Keratinocyte (primary cell): ENCODE results near the gene LMOD2.

ENCODE experiments used
- EZH2 ChIP-seq: IDR thresholded peaks from one replicate; pipeline ENCODE4 v1.6.1; 2012; ENCODE audit warnings: inconsistent platforms, mild to moderate bottlenecking, low read length, moderate library complexity
- TF ChIP-seq, protein P1 (sequence below), 3 experiments: IDR thresholded peaks in 1 of 3; conservative IDR thresholded peaks in 1 of 3; optimal IDR thresholded peaks in 1 of 3; 2 replicates in 2 of 3; 3 replicates in 1 of 3; pipeline versions ENCODE3 to v1.5.1; 2011; ENCODE audit warnings: low read length in 3 of 3, mild to moderate bottlenecking in 3 of 3, moderate library complexity in 2 of 3, control low read depth in 1 of 3, inconsistent platforms in 1 of 3; ENCODE audit not compliant: insufficient read depth in 2 of 3; ENCODE audit errors: extremely low read depth in 1 of 3

DNA sequence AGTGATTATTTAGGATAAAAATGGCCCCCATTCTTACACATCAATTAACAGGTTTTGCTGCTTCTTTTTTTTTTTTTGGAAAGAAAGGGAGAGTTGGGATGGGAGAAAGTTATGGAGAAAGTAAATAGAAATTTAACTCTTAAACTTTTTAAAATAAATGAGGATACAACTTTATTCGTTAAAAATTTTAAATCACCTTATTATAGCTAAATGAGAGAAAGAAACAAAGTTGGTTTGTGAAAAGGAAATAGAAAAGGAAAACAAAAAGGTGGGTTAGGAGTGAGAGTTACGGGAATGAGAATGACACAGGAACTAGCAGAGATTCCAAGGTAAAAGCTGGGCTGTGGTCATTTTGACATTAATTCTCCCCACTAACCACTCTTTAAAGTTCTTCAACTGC lies 34.9 kb downstream of the LMOD2 start:
- TF ChIP-seq, protein P1, sequence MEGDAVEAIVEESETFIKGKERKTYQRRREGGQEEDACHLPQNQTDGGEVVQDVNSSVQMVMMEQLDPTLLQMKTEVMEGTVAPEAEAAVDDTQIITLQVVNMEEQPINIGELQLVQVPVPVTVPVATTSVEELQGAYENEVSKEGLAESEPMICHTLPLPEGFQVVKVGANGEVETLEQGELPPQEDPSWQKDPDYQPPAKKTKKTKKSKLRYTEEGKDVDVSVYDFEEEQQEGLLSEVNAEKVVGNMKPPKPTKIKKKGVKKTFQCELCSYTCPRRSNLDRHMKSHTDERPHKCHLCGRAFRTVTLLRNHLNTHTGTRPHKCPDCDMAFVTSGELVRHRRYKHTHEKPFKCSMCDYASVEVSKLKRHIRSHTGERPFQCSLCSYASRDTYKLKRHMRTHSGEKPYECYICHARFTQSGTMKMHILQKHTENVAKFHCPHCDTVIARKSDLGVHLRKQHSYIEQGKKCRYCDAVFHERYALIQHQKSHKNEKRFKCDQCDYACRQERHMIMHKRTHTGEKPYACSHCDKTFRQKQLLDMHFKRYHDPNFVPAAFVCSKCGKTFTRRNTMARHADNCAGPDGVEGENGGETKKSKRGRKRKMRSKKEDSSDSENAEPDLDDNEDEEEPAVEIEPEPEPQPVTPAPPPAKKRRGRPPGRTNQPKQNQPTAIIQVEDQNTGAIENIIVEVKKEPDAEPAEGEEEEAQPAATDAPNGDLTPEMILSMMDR (optimal IDR thresholded peaks at IDR 0.05 in 1 of 3, IDR thresholded peaks at IDR 0.05 in 1 of 3, conservative IDR thresholded peaks at IDR 0.05 in 1 of 3; ENCODE audit: extremely low read depth in 1 of 3, insufficient read depth in 2 of 3, low read length in 3 of 3): no peak
- TF ChIP-seq EZH2: no peak
